ENCODE results near the gene SLC34A3.

DNA sequence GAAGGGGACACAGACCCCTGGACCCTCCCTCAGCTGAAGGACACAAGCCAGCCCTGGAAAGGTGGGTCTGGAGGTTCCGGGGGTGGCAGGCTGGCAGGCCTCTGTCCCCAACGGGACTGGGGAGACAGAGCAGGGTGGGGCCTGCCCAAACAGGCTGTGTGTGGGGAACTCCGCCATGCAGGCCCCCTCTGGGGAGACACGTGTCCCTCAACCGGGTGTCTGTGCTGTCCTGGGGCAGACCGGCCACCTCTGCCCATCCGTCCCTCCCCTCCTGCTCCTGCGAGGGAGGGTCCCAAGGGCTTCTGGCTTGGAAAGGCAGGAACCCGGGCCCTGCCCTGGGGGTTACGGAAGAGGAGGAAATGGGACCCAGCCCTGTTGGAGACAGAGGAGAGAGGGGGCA lies 1.4 kb downstream of the SLC34A3 start:
- TF ChIP-seq, protein P1, sequence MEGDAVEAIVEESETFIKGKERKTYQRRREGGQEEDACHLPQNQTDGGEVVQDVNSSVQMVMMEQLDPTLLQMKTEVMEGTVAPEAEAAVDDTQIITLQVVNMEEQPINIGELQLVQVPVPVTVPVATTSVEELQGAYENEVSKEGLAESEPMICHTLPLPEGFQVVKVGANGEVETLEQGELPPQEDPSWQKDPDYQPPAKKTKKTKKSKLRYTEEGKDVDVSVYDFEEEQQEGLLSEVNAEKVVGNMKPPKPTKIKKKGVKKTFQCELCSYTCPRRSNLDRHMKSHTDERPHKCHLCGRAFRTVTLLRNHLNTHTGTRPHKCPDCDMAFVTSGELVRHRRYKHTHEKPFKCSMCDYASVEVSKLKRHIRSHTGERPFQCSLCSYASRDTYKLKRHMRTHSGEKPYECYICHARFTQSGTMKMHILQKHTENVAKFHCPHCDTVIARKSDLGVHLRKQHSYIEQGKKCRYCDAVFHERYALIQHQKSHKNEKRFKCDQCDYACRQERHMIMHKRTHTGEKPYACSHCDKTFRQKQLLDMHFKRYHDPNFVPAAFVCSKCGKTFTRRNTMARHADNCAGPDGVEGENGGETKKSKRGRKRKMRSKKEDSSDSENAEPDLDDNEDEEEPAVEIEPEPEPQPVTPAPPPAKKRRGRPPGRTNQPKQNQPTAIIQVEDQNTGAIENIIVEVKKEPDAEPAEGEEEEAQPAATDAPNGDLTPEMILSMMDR (conservative IDR thresholded peaks at IDR 0.05; ENCODE audit: low read depth, low read length), result no peak
- no peak for TF ChIP-seq EZH2 (IDR thresholded peaks at IDR 0.05; ENCODE audit: borderline replicate concordance, low read depth, low read length, poor library complexity, severe bottlenecking)

Measured in A673 (cell line).